Left cardiac atrium (tissue), 4 donors: ENCODE results near the gene CHCT1. TPM values are rescaled to one million over a fixed set of nuclear protein-coding genes. Genes with fewer than 3 reads are reported as not detected.
A peak's percentile ranks its signal among the peaks of the same experiment; 100 is the strongest.
"Not testable (repeated sequence)": the region's sequence is repeated elsewhere in the genome, so short reads cannot be mapped to it uniquely, and the experiment has no call there.

ENCODE experiments used
- ATAC-seq, 2 donors: fragments of 200-7000 bp; cut with Tn5 transposase; one replicate each; pipeline ENCODE4 v1.9.1; 2020; ENCODE audit warnings: mild to moderate bottlenecking in 2 of 2, moderate library complexity in 2 of 2
- DNase-seq: peaks from one replicate; pipeline ENCODE4 v3.0.0-alpha.2; 2020
- intact Hi-C, 2 donors: fragments of 100-400 bp; cut with DNase I; formaldehyde crosslinking; loops; one replicate each; pipeline versions ENCODE4 v1.14.1 to v1.15.1; 2022 to 2023
- long read RNA-seq: library from polyadenylated mRNA; unstranded; transcript quantifications from one replicate; pipeline ENCODE4 v2.0.0, GENCODE V29; 2021
- total RNA-seq, 2 donors: library from RNA; stranded (reverse); fragmentation: NEBNext Ultra II Directional; extraction: Animal tissue kit (Norgen Biotek cat#: 25700); gene quantifications; one replicate each; pipeline ENCODE4 v1.2.1, GENCODE V29; 2021
- donor health status: DM: no; HTN: yes; CAD: no.
- donor health status: DM: no; HTN: yes; CAD: no; lungs with severe emphysema.
- donor health status: DM: yes; HTN: yes; CAD: no.
- donor health status: Dilated cardiomyopathy.

The CHCT1 gene
- total RNA-seq: not detected
- long read RNA-seq: 0 reads

DNA sequence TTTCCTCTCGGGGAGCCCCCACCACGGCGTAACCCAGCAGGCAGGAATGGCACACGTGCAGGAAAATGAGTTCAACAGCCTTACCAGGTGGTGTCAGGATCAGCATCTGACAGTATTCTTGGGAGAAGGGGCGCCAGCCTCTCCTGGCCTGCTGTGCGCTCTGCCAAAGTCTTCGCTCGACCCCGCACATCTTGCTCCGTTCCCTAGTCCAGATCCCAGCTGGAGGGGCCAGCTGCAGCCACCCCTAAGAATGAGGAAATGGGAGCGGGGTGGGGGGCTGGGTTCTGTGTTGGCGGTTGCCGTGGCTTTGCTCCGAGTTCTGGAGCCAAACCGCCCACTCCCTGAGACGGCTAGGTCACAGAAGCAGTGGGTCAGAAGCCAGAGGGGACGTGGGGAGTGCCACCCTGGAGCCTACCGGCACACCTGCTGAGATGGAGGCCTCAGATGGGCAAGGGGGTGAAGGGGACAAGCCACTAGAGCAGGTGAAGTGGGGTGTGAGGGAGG lies at the start of gene CHCT1:
Gene CHCT1, plus strand, starts transcription at position 328 of the 504 bp plus-strand sequence. Its CDS starts 104 bp downstream, at position 432.
- ATAC-seq (peak in 1 of 2 donors; percentile 23), DNase-seq (peak; percentile 25)
- intact Hi-C loops: no loop called here

GRCh38 chr17:60372790-60373483 lies 49.4 kb upstream of the CHCT1 start:
- no peak for DNase-seq
- ATAC-seq: peak in 1 of 2 donors; percentile 91
- intact Hi-C loops: no loop called here

DNA sequence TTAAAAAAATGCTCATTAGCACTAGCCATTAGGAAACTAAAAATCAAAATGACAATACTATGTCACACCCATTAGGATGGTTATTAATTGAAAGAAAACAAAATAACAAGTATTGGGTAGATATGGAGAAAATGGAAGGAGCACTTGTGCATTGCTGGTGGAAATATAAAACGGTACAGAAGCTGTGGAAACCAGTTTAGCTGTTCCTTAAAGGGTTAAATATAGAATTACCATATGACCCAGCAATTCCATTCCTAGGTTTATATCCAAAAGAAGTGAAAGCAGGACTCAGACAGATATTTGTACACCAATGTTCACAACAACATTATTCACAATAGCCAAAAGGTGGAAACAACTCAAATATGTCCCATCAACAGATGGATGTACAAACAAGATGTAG lies 44.1 kb upstream of the CHCT1 start:
- intact Hi-C loops, ATAC-seq: not testable (repeated sequence)

DNA sequence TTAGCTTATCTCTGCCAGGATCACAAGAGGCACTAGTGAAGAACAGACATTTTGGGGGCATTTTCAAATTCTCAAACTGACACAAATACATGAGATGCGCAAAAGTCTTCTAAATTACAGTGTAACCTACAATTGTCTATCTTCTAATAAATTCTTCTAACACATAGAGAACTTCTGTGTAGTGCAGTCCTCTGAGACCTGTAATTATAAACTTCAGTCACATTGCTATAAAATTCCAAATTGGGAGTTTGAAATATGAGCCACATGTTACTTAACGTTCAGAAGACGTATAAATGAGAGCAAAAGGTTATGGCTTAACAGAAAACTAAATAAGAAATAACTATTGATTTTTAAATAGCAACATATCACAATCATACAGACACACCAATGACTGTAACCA lies 42.8 kb upstream of the CHCT1 start:
- intact Hi-C loops, DNase-seq, ATAC-seq: not testable (repeated sequence)

More for the DNA sequence above, 44.1 kb upstream of the CHCT1 start:
- not testable (repeated sequence) for DNase-seq

- intact Hi-C loops: no loop called here
- DNase-seq (no peak), ATAC-seq (no peak)
Observed at GRCh38 chr17:60381958-60382357, 40.3 kb upstream of the CHCT1 start.

GRCh38 chr17:60383379-60383778 lies 38.9 kb upstream of the CHCT1 start:
- ATAC-seq (no peak), DNase-seq (no peak)
- intact Hi-C loops: no loop called here

DNA sequence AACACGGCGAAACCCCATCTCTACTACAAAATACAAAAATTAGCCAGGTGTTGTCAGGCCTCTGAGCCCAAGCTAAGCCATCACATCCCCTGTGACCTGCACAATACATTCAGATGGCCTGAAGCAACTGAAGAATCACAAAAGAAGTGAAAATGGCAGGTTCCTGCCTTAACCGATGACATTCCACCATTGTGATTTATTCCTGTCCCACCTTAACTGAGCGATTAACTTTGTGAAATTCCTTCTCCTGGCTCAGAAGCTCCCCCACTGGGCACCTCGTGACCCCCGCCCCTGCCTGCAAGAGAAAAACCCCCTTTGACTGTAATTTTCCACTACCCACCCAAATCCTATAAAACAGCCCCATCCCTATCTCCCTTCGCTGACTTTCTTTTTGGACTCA lies 37.4 kb upstream of the CHCT1 start:
- DNase-seq, ATAC-seq, intact Hi-C loops: not testable (repeated sequence)

DNA sequence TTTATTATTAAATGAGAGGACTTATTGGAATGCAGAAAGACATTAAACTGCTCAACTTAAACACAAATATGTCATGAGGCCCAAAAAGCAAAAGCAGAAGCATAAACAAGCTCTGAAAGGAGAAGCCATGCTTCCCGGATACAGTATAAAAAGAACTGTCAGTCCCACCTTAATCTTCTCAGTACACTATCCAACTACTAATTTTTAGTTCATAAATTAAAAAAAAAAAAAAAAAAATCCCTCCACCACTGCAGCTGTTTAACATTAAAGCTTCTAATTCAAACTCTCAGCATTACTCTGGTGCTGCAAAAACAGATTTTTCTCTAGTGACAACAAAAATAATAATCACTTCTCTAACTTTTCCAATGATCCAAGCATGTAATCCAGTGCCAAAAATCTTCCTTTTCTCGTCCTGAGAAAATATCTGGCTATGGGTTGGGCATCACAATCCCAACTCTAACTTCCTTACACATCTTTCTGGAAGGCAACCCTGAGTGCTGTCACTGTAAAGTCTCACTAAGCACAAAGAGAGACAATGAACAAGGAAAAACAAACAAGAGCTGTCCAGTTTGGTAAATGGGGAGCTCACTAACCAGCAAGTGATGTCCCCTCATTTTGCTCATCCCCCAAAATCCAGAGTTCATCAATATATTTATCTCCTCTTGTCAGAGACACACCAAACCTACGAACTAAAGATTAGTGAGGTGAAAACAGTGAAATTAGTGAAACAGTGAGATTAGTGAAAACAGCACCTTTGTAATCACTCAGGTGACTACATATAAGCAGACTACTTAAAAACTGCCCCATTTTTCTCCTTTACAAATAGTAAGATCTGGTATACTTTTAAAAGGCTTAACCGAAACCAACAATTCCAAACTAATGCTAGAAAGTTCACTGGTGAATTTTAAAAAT lies 35.9 kb upstream of the CHCT1 start:
- ATAC-seq: no peak
- intact Hi-C loops: no loop called here

GRCh38 chr17:60387666-60388065 lies 34.6 kb upstream of the CHCT1 start:
- no peak for DNase-seq
- intact Hi-C loops: no loop called here
- no peak for ATAC-seq

More for the DNA sequence above, 35.9 kb upstream of the CHCT1 start:
- DNase-seq: no peak

- DNase-seq: no peak
- intact Hi-C loops: no loop called here
- no peak for ATAC-seq
Observed at GRCh38 chr17:60388742-60389141, 33.5 kb upstream of the CHCT1 start.

GRCh38 chr17:60390186-60390585 lies 32.1 kb upstream of the CHCT1 start:
- DNase-seq: no peak
- no peak for ATAC-seq
- intact Hi-C loops: no loop called here

GRCh38 chr17:60390925-60391470 lies 31.3 kb upstream of the CHCT1 start:
- DNase-seq (peak; percentile 28), ATAC-seq (peak; percentile 2 to 5)
- intact Hi-C loops: no loop called here

DNA sequence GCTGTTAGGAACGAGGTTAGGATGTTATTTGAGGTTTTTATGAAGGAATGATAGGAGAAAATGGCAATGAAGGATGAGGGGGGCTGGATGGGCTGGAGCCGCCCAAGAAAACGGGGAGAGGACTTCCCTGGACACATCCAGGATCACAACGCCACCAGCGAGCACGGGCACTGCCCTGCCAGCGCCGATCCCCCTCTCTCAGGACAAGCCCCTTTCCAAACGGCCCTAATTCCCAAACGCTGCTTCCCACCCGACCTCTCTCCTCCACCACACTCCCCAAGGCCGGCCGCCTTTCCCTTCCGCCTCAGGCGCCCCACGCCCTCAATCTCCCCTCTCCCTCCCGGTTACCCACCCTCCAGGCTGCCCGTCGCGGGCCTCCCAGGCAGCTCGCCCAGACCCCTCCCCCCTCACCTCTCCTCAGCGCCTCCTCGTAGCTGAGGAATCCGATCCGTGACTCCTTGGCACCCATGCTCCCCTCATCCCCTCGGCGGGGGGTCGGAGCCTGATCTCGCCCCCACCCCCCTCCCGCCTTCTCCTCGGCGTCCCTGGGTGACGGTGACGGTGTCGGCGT lies 30.7 kb upstream of the CHCT1 start:
- ATAC-seq (peak; percentile 54 to 73), DNase-seq (no peak)
- intact Hi-C loops: no loop called here

GRCh38 chr17:60392042-60392844 lies 30.0 kb upstream of the CHCT1 start, which contains the start of gene USP32:
Gene USP32, minus strand, starts transcription at chr17:60392133. Its CDS starts 194 bp downstream, at chr17:60391939.
- ATAC-seq: peak; percentile 96 to 97
- peak; percentile 99 for DNase-seq
- intact Hi-C loops: no loop called here

- intact Hi-C loops: no loop called here
- ATAC-seq: peak in 1 of 2 donors; percentile 0
- peak; percentile 28 for DNase-seq
Observed at GRCh38 chr17:60392845-60393702, 29.2 kb upstream of the CHCT1 start.

DNA sequence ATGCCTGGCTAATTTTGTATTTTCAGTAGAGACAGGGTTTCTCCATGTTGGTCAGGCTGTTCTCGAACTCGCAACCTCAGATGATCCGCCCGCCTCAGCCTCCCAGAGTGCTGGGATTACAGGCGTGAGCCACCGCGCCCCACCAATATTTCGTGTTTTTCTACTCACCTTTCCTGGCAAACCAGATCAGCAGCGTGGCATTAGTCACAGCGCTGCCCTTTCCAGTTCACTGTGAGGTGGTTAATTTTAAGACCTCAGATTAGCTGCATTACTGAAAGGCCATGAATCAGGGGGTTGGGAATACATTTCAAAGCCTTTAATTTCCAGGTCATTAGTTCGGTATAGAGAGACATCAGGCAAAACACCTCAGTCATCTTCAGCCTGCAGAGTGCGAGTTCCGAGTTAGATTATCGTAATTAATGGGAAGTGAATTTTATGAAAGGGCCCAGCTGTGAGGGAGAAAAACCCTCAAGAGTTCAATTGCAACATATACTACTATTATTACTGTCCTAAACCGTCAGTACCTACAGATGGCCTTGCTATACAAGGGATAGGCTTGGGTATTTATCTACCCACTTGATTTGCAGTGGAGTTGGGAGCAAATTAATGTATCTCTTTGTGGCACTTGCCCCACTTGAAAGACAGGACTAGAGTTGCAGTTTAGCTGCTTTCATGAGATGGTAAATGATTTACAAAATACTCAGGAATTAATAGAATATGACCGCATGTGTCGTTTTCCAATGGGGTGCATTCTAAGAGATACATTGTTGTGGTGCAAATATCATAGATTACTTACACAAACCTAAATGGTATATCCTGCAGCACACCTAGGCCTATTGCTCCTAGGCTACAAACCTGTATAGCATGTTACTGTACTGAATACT lies 28.2 kb upstream of the CHCT1 start:
- ATAC-seq: no peak
- intact Hi-C loops: no loop called here
- DNase-seq: no peak
